ENCODE results near the gene PM20D2.

DNA sequence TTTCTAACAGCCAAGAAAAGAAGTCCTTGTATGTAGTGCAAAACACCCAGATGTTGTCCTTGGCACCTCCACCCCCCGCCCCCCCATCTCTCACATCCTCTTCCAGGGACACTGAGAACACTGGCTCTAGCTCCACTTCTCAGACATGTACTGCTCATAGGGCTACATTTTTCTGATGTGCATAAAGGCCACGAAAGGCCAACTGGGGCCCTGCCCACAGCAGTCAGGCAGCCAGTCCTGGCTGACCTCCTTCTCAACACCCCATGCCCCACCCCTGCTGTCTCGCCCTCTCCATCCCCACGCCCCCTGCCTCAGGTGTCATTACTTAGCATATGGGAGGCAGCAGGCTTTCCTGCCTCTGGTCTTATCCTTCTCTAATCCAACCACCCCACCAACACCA is 60.0 kb downstream of the PM20D2 start:
- TF ChIP-seq, protein P1, sequence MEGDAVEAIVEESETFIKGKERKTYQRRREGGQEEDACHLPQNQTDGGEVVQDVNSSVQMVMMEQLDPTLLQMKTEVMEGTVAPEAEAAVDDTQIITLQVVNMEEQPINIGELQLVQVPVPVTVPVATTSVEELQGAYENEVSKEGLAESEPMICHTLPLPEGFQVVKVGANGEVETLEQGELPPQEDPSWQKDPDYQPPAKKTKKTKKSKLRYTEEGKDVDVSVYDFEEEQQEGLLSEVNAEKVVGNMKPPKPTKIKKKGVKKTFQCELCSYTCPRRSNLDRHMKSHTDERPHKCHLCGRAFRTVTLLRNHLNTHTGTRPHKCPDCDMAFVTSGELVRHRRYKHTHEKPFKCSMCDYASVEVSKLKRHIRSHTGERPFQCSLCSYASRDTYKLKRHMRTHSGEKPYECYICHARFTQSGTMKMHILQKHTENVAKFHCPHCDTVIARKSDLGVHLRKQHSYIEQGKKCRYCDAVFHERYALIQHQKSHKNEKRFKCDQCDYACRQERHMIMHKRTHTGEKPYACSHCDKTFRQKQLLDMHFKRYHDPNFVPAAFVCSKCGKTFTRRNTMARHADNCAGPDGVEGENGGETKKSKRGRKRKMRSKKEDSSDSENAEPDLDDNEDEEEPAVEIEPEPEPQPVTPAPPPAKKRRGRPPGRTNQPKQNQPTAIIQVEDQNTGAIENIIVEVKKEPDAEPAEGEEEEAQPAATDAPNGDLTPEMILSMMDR (IDR thresholded peaks at IDR 0.05; ENCODE audit: low read depth, low read length, poor library complexity, severe bottlenecking): no peak
- TF ChIP-seq EZH2phosphoT487 (IDR thresholded peaks at IDR 0.05; ENCODE audit: borderline replicate concordance, low read length): no peak

Measured in DOHH2 (cell line).